GM18517 (cell line): Measurements from ENCODE around the gene HAPLN2.
"Not testable (repeated sequence)": the region's sequence is repeated elsewhere in the genome, so short reads cannot be mapped to it uniquely, and the experiment has no call there.

Source experiments
- ATAC-seq: cut with Tn5 transposase; IDR thresholded peaks from one replicate; pipeline ENCODE4 v1.9.1; 2021; ENCODE audit warnings: mild to moderate bottlenecking, moderate library complexity; ENCODE audit not compliant: unreplicated experiment

HAPLN2 gene

DNA sequence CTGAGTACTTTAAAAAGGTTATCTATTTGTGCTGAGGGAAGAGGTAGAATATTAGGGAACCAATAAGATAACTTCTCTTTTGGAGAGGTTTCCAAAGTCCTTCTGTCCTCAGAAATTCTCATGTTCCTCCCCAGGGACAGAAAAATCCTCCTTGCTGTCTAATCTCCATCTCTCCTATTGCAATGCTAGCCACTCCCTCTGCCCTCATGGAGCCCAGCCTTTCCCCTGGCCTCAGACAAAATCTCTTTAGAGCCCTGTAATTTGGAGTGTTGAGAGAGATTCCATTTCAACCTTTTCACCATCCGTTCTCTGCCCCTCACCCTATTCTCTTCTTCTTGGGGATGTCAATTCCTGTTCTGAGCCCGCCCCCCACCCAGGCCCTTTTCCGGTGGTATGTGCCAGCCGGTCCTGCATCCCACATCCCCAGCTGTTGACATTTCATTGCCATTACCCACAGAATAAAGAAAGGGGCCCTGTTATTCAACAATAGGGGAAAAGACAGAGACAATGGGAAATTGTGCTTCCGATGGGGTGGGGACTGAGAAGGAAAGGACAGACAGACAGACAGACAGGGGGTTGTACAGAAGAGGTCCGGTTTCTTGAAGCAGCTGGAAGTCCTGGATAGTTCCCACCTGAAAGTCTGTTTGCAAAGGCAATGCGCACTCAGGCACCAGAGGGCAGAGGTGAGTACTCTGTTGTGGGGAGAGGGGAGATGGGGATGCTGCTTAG, at the start of gene HAPLN2:
Gene HAPLN2, plus strand, starts transcription at position 563 of the 729 bp plus-strand sequence. CDS start 4,076 bp downstream, outside the sequence.
- ATAC-seq: no peak

DNA sequence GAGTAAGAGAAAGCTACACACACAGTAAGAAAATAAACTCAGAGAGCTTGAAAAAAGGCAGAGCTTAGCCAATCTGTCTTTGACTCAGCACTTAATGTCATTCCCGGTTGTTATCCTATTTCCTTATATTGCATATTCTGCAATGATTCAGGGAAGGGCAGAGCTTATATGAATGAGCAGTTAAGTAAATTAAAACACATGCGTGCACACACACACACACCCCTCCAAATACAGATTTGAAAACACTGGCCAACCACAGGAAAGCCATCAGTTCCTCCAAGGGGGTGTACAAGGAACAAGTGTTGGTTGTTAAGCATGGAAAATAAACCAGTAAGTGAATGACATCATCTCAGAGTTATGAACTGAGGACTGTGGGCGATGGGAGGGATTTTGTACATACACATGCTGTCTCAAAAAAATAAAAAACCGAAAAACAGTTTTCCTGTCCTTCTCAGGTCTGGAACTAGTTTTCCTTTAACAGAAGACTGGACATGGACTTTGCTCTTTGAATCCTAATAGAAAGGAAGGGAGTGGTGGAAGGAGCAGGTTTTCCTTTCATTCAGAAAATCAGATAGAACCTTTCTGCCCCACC, 47.9 kb upstream of the HAPLN2 start:
- ATAC-seq: no peak

DNA sequence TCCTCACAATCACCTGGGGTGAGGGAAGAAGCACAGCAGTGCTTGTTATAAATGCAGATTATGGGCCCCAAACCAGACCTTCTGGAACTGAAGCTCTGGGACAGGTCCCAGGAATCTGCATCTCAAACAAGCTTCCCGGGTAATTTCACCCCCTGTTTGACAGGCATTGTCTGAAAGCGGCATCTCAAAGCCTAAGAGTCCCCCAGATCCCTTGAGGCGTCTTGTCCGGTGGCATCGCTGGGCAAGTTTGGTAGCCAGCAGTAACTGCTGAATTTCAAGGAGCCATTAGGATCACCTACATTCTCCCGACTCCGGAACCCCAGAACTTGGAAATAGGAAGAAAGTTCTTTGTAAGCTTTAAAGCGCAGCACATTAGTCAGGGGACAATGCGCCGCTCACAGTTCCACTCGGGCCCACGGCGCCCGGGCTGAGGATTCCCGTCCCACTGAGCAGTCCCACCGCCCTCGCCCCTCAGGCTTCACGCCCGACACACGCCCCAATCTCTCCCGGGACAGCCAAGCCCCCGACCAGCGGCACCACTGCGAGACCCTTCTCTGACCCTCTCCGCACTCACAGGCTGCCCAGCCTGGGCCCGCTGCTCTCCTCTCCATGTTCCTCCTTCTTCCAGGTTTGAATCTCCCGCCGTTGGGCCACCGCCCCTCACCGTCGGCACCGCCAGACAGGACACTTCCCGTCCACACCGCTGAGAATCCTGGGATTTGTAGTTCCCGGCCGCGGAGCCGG, 47.1 kb upstream of the HAPLN2 start, which contains the start of gene IQGAP3:
Gene IQGAP3, minus strand, starts transcription at position 647 of the 744 bp plus-strand sequence. Its CDS starts 36 bp downstream, at position 611.
- ATAC-seq: no peak

DNA sequence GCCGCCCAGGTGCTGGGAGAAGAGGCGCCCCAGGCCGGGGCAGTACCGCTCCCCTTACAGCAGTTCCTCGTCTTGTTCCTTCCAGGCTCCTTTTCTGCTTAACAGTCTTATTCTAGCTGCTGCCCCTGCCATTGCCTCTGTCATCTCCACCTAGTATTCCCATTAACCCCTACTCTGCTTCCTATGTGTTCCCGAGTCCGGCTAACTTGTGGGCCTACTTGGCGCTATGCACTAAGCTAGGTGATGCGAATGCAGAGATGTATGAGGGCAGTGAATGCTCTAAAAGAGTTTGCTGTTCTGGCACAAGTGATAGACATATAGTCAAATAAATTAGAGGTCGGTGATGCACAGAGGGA, 46.6 kb upstream of the HAPLN2 start:
- ATAC-seq: no peak

DNA sequence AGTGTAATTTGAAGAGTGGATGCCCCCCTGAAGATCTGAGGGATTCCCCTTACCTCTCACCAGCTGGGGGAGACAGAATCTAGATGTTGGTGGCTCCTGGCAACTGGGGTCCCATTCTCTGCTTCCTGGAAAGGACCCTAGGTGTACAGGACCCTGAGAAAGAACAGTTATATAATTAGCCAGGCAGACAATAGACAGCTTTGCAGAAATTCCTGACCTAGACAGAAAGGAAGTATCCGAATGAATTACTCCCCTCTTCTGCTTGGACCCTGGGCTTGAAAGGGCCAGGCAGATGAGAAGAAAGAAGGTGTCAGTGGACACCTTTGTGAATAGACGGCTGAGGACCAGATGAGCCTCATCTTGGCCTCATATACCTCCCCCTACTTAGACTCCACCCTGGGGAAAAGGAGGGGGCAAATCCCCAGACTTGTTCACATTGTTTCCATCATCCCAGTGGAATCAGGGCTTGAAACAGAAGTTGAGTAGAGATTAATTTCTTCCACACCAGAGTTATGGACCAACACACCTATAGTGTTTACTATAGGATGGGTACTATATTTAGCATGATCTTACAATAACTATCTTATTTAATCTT, 45.1 kb upstream of the HAPLN2 start:
- ATAC-seq: no peak

DNA sequence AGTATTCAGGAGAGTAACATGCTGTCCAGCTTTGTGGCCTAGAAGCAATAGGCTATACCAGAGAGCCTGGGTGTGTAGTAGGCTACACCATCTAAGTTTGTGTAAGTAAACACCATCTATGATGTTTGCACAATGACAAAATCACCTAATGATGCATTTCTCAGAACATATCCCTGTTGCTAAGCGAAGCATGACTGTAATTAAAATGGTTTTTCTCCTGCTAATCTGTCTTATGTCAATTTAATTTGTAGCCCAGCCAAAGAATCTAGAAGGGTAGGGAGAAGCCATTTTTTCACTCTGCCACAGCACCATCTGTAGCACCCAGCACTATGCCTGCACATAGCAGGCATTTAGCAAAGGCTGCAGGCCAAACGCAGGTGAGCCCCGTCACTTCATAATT, 41.7 kb upstream of the HAPLN2 start:
- no peak for ATAC-seq

DNA sequence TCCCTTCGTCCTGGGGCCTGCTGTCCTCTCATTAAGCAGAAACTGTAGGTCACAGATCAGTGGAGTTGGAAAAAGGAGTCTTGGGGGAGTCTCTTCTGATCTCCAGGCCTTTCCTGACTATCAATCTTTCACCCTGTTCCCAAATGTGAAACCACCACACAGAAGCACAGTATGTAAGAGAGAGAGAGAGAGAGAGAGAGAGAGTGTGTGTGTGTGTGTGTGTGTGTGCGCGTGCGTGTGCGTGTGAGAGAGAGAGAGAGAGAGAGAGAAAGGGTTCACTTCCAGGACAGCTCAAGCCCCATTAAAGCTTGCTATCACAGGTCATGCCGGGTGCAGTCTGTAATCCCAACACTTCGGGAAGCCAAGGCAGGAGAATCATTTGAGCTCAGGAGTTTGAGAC, 41.2 kb upstream of the HAPLN2 start:
- no peak for ATAC-seq

DNA sequence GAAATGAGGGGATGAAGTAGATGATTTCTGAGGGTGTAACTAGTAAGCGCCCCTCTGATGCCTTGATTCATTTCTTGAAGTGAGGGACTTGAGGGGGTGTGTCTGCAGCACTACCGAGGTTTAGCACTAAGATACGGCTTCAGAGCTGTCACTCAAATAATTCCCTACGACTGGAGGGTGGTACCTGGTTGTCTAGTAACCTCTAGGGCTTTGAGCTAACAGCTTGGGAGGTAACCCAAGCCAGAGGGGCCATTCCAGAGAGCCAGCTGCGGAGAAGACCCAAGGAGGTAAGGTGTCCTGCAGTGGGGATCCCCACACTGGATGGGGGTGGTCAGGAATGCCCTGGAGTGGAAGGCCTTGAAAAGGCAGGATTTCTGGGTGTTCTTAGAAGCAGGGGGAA, 39.7 kb upstream of the HAPLN2 start, which contains the start of gene TTC24:
Gene TTC24, plus strand, starts transcription at position 252 of the 400 bp plus-strand sequence. CDS start 1,642 bp downstream, outside the sequence.
- ATAC-seq: no peak

DNA sequence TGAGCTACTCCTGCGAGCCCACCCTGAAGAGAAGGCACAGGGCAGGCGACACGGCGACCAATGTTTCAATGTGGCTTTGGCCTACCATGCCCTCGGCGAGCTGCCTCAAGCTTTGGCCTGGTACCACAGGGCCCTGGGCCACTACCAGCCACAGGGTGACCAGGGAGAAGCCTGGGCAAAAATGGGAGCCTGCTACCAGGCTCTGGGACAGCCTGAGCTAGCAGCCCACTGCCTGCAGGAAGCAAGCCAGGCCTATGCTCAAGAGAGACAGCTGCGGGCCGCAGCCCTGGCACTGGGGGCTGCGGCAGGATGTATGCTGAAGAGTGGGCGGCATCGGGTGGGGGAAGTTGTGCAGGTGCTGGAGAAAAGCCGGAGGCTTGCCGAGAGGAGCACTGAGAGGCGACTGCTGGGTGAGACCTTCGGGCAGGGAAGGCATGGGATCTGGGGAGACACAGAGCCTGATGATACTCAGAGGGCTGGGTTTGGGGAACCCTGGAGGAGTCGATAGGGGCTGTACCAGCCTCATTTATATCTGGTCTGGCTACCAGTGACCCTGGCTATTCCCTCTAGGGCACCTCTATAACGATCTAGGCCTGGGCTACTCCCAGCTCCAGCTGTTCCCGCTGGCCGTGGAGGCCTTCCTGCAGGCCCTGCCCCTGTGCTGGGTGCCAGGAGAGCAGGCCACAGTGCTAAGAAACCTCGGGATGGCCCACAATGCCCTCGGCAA, 37.4 kb upstream of the HAPLN2 start:
- ATAC-seq: no peak

DNA sequence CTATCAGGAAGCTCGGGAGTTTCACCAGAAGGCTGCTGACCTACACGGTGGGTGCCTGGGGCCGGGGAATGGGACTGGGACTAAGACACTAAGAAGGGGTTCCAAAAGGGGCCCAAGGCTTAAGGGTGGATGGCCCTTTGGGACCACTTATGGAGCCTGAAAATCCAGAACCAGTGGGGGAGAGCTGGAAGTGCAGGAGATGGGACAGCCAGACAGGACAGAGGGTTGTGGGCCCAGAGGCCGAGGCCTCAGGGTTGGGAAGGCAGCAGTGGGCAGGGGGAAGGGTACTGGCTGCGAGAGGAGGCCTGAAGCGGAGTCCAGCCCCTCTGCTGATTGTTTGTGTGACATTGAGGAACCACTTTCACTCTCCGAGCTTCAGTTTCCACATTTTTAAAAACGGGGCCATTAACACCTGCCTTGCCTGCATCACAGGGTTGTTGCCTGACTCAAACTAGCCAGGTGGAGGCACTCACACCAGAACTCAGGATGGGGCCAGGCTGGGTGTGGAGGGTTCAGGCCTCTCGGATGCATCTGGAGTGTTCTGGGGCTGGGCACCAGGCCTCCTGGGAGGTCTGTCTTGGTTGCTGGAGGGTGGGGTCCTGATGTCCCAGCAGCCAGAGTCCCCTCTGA, 36.7 kb upstream of the HAPLN2 start:
- no peak for ATAC-seq

DNA sequence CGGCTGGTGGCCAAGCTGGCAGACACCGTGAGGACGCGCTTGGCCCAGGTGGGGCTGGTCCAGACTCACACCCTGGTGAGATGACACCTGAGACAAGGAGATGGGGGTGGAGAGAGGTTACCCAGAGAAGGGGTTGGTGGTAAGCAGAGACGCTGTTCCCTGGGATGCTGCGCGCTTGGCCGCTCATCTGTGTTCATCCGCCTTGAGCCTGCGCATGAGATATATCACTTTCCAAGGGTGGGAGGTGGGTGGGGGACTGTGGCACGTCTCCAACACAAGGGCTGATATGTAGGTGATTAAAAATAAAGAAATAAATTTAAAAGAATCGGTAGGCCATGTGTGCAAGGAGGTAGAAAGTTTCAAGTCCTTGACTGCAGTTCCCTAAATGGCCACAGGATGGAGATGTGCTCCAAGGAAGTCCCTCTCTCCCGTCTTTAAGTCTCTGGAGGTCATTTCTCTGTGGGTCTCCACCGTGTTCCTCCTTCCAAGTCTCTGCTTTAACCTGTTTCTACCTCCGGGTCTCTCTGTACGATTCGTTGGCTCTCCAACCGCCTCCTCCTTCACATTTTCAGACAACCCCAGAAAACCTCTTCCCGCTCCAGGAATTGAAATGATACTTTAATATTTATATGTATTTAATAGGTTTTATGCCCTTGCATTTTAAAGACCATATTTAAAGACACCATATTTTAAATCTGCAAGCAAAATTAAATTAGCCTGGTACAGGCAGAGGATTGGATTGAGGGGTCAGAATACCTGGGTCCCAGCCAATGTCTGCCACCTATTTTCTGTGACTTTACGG, 35.2 kb upstream of the HAPLN2 start:
- ATAC-seq: no peak

DNA sequence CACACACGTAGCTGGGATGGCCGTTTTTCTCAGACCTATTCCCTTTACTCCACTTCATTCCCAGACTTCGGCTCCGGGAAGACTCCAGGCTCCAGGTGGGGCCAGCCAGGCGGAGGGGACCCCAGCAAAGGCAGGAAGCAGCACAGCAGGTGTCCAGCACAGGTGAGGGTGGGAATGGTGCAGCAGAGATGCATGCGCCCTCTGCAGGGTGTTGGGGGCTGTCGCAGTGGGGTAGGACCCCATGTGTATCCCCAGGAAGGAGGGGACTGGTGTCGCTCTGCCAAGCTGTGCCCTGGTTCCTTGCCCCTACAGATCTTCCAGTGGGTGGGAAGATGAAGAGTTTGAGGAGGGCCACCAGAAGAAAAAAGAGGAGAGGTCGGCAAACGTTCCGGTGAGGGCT, 34.4 kb upstream of the HAPLN2 start:
- no peak for ATAC-seq

DNA sequence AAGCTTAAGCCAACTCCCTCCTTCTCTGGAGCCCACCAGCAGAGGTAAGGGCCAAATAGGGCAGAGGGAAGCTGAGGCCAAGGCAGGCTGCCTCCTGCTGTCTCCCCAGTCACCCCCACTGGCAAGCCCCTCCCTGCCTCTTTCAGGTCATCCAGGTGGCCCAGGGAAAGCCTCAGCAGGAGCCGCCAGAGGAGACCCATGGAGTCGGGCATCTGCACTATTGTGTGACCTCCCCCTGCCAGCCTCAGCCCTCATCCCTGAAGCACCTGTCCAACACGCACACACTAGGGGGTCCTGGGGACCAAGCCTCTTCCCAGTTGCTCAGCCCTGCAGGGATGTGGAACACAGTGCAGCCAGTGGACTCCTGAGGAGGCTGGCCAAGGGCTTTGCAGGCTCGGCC, 32.9 kb upstream of the HAPLN2 start:
- no peak for ATAC-seq

DNA sequence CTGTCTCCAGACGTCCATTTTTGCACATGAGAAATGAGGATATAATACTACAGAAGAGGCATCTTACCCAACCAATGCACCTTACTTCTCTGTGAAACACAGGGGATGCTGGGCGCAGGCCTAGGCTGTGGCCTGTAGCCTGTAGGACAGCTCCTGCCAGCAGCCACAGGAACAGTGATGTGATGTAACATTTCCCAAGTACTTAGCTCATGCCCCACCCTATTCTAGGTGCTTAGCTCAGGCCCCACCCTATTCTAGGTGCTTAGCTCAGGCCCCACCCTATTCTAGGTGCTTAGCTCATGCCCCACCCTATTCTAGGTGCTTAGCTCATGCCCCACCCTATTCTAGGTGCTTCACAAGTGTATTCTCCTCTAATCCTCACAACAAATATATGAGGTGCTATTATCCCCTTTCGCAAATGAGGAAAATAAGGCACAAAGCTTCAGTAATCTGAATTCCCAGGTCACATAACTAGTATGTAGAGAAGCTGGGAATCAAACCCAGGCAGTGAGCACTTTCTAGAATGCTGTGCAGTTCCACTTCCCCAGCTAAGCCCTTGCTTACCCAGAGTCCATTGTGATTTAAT, 32.2 kb upstream of the HAPLN2 start:
- no peak for ATAC-seq

DNA sequence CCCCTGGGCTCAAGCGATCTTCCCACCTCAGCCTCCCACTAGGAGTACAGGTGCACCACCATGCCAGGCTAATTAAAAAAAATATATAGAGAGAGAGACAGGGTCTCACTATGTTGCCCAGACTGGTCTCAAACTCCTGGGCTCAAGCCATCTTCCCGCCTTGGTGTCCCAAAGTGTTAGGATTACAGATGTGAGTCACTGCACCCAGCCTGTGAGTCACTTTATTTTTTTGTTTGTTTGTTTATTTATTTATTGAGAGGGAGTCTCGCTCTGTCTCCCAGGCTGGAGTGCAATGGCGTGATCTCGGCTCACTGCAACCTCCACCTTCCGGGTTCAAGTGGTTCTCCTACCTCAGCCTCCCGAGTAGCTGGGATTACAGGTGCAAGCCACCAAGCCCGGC, 31.3 kb upstream of the HAPLN2 start:
- ATAC-seq: not testable (repeated sequence)

DNA sequence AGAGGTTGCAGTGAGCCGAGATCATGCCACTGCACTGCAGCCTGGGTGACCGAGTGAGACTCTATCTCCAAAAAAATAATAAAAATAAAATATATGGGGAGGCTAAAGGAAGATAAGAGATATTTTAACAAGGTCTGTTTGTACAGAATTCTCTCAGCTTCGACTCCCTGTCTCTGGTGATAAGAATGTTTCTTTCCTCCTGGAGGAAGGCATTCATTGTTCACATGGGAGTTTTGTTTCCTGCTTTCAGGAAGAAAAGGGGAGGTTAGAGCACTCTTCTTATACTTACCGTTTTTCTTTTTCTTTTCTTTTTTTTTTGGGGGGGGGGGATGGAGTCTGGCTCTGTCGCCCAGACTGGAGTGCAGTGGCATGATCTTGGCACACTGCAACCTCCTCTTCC, 29.7 kb upstream of the HAPLN2 start:
- ATAC-seq: no peak

DNA sequence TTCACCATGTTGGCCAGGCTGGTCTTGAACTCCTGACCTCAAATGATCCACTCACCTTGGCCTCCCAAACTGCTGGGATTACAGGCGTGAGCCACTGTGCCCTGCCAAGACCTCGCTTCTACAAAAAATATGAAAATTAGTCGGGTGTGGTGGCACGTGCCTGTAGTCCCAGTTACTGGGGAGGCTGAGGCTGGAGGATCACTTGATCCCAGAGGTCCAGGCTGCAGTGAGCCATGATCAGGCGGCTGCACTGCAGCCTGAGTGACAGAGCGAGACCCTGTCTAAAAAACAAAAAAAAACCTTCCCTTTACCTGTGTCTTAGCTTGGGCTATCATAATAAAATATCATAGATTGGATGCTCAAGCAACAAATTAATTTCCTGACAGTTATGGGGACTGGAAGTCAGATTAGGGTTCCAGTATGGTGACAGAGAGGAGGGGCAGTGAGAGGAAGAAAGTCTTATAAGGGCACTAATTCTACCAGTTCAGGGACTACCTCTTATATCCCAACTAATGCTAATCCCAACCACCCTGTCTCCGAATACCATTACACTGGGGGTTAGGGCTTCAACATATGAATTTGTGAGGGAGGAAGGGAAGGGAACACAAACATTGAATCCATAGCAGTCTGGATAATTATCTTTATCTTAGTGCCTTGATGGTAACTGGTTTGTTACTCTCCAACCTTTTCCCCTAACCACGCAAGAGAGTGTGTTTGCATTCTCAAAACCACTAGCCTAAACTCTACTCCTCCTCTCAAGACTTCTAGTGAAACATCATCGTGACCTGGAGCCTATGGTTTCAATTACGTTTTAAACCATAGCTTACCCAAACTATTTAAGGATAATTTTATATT, 28.7 kb upstream of the HAPLN2 start:
- ATAC-seq: no peak

DNA sequence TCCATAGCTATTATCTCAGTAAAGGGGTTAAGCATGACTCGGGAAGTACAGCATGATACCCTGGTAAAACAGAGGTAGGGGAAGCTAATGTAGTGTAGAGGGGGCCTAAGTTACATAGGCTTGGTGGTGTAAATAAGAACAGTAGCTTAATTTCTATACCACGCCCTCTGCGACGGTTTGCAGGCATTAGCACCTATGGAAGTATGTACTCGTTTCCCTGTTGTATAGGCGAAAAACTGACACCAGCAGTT, 28.1 kb upstream of the HAPLN2 start:
- peak; percentile 19 for ATAC-seq
